Prostate gland (tissue), 2 donors: ENCODE measurements around the gene TM9SF1.

Source experiments
- CTCF ChIP-seq, 4 experiments: fragments of 200-600 bp in 2 of 4; fragments of 450-650 bp in 2 of 4; sonication (generic) in 2 of 4; IDR thresholded peaks; 1 replicate in 3 of 4; 2 replicates in 1 of 4; pipeline ENCODE4 v1.5.1; 2016 to 2019; ENCODE audit warnings: antibody characterized with exemption in 4 of 4, mild to moderate bottlenecking in 2 of 4, moderate library complexity in 2 of 4
- POLR2AphosphoS5 ChIP-seq: sonication (generic); formaldehyde crosslinking; IDR thresholded peaks from one replicate; pipeline ENCODE4 v1.6.1; 2017; ENCODE audit warnings: antibody characterized with exemption

GRCh38 chr14:24206260-24207103, 11.2 kb upstream of the TM9SF1 start:
- TF ChIP-seq CTCF (IDR thresholded peaks at IDR 0.05) (no peak), POLR2AphosphoS5 (no peak)
